ENCODE measurements around the gene NUP43.
A peak's percentile ranks its signal among the peaks of the same experiment; 100 is the strongest.

Gene NUP43

DNA sequence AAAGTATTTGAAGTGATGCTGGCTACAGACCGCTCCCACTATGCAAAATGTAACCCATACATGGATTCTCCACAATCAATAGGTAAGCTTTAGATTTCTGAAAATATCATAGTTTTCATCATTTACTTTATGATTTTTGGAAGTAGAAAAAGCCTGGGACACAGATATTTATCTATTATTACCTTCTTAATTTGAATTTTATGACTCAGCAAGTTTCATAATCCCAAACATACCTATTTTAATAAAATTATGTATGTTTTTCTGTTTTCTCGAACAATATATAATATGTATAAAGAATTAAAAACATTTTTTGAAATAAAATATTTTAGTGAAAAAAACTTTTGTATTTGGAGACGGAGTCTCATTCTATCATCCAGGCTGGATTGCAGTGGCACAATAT, 24.9 kb upstream of the NUP43 start:
- DNase-seq (ENCODE audit: insufficient read length, low spot score) (no peak), FAIRE-seq (no peak)
- TF ChIP-seq, protein P1, sequence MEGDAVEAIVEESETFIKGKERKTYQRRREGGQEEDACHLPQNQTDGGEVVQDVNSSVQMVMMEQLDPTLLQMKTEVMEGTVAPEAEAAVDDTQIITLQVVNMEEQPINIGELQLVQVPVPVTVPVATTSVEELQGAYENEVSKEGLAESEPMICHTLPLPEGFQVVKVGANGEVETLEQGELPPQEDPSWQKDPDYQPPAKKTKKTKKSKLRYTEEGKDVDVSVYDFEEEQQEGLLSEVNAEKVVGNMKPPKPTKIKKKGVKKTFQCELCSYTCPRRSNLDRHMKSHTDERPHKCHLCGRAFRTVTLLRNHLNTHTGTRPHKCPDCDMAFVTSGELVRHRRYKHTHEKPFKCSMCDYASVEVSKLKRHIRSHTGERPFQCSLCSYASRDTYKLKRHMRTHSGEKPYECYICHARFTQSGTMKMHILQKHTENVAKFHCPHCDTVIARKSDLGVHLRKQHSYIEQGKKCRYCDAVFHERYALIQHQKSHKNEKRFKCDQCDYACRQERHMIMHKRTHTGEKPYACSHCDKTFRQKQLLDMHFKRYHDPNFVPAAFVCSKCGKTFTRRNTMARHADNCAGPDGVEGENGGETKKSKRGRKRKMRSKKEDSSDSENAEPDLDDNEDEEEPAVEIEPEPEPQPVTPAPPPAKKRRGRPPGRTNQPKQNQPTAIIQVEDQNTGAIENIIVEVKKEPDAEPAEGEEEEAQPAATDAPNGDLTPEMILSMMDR (IDR thresholded peaks at IDR 0.05; ENCODE audit: insufficient read depth, missing control alignments): no peak

DNA sequence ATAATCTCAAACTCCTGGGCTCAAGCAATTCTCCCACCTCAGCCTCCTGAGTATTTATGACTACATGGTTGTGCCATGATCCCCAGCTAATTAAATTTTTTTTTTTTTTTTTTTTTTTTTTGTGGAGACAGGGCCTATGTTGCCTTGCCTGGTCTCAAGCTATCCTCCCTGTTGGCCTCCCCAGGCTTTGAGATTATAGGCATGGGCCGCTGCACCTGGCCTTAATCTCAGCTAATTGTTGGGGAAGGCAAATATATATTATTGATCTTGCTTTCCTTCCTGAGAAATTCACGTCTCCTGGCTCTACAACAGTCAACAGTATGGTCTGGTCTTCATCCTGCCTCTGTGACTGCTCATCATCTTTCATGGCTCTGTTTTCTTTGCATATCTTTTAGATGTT, 23.3 kb upstream of the NUP43 start:
- DNase-seq (ENCODE audit: insufficient read length, low spot score) (no peak), FAIRE-seq (no peak)
- TF ChIP-seq, protein P1 (IDR thresholded peaks at IDR 0.05; ENCODE audit: insufficient read depth, missing control alignments): no peak

DNA sequence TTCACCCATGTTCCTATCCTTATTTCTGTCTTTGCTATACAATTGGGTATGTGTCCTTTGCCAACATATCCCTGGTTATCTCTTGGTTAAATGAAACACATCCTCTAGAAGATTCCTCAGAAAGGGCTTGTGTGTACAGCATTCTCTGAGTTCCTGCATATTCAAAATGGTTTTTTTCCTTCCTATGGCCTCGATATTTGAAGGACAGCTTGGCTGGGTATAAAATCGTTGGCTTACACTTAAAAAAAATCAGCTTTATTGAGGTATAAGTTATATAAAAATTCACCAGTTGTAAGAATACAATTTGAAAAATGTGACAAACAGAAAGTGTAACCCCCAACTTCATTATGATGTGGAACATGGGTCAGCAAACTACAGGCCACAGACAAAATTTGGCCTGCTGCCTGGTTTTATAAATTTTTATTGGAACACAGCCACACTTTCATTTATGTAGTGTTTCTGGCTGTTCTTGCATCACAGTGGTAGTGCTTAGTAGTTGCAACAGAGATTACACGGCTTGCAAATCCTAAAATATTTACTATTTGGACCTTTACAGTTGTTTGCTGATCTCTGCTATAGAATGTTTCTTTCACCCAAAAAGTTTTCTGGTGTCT, 19.9 kb upstream of the NUP43 start:
- no peak for DNase-seq (ENCODE audit: insufficient read length, low spot score)
- TF ChIP-seq, protein P1 (IDR thresholded peaks at IDR 0.05; ENCODE audit: insufficient read depth, missing control alignments): no peak
- peak; percentile 46 for FAIRE-seq

DNA sequence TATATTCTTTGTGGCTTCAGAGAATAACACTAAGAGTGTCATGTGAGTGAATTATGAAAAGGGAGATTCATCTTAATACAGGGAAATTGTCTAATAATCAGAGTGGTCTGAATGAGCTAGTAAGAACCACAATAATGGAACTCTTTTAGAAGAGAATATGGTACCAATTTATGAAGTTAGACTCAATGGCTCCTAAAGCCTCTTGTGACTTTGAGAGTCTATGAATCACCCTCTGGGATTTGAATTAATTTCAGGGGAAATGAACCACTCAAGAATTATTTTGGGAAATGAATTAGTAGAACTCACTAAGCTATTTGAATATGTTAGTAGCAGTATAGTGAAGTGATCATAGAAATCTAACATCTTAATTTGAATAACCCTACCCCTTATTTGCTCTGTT, 17.5 kb upstream of the NUP43 start:
- TF ChIP-seq, protein P1 (IDR thresholded peaks at IDR 0.05; ENCODE audit: insufficient read depth, missing control alignments): no peak
- DNase-seq (ENCODE audit: insufficient read length, low spot score) (no peak), FAIRE-seq (no peak)

DNA sequence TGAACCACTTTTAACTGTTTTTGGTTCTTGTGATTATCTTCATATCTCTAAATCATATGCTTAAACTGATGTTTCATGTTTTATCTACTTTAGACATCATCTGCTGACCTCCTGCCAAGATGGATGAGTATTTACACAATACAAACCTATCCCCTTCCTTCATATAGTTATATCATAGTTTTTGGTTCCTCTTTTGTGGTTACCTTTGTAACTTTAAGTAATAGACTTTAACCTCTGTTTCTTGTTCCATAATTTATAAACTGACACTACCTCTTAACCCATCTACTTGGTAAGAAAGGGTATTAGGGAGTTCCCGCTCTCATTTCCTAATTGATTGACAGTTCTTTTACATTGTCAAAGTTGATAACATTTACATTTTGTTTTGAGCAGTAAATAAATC, 15.1 kb upstream of the NUP43 start:
- no peak for DNase-seq (ENCODE audit: insufficient read length, low spot score)
- FAIRE-seq: no peak

DNA sequence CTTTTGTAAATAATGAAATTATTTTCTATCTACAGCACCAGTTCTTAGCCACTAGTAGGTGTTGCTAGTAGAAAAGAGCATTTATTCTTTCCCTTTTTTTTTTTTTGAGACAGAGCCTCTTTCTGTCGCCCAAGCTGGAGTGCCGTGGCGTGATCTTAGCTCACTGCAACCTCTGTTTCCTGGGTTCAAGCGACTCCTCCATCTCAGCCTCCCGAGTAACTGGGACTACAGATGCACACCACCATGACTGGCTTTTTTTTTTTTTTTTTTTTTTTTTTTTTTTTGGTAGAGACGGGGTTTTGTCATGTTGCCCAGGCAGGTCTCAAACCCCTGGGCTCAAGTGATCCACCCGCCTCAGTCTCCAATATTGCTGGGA, 9.9 kb upstream of the NUP43 start:
- DNase-seq (ENCODE audit: insufficient read length, low spot score) (no peak), FAIRE-seq (no peak)
- TF ChIP-seq, protein P1 (IDR thresholded peaks at IDR 0.05; ENCODE audit: insufficient read depth, missing control alignments): no peak

More for the DNA sequence above, 15.1 kb upstream of the NUP43 start:
- TF ChIP-seq, protein P1 (IDR thresholded peaks at IDR 0.05; ENCODE audit: insufficient read depth, missing control alignments): no peak

DNA sequence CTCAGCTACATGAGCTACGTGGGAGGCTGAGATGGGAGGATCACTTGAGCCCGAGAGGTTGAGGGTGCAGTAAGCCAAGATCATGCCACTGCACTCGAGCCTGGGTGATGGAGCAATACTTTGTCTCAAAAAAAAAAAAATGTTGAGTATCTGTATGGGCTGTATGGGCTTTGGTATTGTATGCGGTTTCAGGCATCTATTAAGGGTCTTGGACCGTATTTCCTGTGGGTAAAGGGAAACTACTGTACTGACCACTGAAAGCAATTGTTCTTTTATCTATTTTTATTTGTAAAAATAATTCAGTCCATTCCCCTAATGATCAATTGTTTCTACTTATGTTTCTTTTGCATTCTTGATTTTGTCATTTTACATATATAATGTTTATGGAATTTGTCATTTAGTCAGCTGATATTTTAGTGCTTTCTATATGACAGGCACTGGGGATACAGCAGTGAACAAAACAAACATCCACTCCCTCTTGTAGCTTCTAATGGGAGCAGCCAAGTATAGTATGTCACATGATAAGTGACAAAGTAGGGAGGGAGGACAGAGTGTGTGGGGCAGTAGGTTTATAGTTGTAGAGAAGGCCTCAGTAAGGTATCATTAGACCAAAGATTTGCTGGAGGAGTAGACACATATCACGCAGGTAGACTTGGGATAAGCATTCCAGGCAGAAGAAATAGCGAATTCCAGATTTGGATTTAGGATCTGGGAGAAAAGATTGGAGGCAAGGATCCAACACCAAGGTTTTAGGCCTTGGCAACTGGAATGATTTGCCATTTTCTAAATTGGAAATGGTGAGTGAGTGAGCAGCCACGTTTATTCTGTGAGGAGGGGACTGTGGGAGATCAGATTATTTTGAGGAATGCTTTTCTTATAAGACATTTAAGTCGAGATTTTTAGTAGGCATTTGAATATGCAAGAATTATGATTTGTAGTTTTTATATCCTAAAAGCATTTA, 9.3 kb upstream of the NUP43 start:
- FAIRE-seq (no peak), DNase-seq (ENCODE audit: insufficient read length, low spot score) (no peak)
- TF ChIP-seq, protein P1 (IDR thresholded peaks at IDR 0.05; ENCODE audit: insufficient read depth, missing control alignments): no peak

All from D721Med (cell line).